DMS79 (cell line): ENCODE measurements around the gene OR4S1.
"Not testable (repeated sequence)": the region's sequence is repeated elsewhere in the genome, so short reads cannot be mapped to it uniquely, and the experiment has no call there.

ENCODE experiments used
- DNase-seq: peaks from one replicate; lab custom pipeline; 2025; lab: John Stamatoyannopoulos, UW

The OR4S1 gene, protein sequence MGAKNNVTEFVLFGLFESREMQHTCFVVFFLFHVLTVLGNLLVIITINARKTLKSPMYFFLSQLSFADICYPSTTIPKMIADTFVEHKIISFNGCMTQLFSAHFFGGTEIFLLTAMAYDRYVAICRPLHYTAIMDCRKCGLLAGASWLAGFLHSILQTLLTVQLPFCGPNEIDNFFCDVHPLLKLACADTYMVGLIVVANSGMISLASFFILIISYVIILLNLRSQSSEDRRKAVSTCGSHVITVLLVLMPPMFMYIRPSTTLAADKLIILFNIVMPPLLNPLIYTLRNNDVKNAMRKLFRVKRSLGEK

DNA sequence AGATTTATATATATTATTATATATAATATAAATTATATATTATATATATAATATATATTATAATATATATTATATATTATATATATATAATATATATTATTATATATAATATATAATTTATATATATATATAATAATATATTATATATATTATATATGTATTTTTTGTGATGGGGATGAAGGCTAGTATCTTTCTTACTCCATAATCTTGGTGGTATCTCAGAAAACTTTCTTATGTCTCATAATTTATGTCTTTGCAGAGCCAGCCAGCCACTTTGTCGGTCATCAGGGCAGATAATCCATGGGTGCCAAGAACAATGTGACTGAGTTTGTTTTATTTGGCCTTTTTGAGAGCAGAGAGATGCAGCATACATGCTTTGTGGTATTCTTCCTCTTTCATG, at the start of gene OR4S1:
OR4S1 (plus strand) TSS at position 301 of the 400 bp plus-strand sequence; CDS start at position 301, 0 bp downstream.
- DNase-seq, result no peak

DNA sequence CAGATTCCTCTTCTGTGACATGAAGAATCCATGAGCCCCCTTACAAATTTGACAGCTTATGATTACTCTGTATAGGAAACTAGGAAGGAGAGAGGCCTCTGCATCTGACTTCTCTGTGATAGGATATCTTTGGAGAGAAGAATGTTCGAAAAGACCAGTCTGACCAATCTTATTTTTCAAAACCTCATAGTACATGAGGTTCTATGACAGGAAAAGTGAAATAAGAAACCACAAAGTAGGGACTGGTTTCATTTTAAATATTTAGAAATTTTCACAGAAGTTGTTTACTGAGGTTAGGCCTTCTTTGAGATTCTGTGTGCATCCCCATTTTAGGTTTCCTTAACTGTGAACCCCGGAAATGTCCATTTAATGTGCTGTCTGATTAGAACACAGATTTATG, 44.4 kb upstream of the OR4S1 start:
- no peak for DNase-seq

DNA sequence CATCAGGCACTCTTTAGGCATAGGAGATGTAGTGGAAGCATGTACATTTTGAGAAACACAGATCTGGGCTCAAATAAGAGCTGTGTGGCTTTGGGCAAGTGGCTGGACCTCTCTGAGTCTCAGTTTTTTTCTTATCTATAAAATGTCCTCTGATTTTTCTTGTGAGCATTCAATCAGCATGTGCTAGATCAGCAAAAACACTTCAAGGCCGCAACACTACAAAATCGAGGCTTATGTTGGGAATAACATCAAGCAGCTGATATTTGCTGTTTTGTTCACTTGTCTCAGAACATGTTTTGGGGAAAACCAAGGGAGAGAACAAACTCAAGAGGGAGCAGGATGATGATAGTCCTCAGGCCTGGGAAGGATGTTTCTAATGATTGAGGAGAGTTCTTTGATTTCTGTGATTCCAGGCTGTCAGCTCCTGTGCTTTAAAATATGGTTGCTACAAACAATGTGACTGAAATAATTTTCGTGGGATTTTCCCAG, 42.6 kb upstream of the OR4S1 start, which contains the start of gene OR4X1:
OR4X1 (plus strand) TSS at position 439 of the 489 bp plus-strand sequence; CDS start at position 439, 0 bp downstream.
- no peak for DNase-seq

DNA sequence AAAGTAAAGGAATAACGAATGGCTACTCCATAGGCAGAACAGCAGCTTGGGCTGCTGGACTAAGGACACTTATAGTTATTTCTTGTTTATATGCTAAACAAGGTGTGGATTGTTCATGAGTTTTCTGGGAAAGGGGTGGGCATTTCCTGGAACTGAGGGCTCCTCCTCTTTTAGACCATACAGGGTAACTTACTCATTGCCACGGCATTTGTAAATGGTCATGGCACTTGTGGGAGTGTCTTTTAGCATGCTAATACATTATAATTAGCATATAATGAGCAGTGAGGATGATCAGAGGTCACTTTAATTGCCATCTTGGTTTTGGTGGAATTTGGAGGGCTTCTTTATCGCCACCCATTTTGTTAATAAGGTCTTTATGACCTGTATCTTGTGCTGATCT, 35.4 kb upstream of the OR4S1 start:
- DNase-seq, result no peak

DNA sequence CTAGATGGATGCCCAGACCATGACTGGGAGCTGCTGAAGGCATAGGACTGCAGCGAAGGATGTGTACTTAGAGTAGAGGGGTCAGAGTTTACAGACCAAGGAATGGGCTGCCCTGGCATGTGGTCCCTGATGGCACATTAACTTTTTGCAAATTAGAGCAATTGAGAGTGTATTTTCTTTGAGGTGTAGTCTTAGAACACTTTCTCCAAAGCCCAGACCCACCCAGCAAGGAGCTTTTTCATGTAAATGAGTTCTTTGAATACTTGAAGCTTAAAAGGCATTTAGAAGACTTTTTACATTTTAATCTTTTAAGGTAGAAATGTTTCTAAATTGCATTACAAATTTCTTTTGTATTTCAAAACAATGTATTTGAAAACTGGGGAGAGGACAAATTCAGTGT, 33.4 kb upstream of the OR4S1 start:
- no peak for DNase-seq

DNA sequence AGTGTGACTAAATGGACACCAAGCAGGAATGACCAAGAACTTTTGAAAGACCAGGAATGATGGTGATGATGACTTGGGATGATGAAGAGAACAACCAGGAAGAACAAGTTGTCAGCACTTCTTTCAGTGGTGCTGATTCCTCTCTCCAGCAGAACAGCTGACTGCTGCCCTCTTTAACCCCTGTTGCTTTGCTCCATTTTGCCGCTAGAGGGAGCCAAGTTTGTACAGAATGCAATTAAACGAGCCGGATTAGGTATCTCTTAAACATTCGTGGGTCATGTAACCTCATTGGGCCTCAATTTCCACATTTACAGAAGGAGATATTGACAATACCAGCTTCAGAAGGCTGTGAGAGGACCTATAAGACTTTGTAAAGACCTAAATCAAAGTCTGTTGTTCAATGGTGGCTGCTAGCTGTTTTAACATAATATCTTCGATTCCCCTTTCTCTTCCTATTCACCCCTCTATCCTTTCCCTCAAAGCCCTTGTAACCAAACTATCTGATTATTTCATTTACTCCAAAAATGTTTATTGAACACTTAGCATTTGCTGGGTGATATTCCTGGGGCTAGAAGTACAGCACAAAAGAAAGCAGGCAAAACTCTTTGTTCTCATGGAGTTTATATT, 1.9 kb downstream of the OR4S1 start:
- no peak for DNase-seq

DNA sequence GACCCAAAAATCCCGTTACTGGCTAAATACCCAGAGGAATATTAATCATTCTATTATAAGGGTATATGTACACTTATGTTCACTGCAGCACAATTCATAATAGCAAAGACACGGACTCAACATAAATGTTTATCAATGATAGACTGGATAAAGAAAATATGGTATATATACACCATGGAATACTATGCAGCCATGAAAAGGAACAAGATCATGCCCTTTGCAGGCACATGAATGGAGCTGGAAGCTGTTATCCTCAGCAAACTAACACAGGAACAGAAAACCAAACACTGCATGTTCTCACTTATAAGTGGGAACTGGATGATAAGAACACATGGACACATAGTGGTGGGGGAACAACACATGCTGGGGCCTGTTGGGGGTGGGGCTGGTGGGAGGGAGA, 7.6 kb downstream of the OR4S1 start:
- not testable (repeated sequence) for DNase-seq

DNA sequence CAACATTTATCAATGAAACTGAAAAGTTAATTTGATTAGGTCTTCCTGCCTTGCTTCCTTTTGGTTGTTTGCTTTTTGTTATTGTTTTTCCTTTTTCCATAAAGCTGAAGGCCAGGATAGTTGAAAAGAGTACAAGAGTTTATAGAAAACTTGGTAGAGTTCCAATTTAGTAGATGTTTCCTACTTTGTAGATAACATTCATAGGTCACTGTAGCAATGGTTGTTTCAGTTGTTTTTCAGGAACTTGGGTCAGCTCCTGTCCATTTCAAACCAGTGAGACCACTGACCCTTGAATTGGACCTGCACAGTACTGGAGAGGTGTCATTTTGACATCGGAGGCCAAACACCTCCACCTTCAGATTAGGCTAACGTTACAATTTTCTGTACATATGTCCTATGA, 13.8 kb downstream of the OR4S1 start:
- not testable (repeated sequence) for DNase-seq

DNA sequence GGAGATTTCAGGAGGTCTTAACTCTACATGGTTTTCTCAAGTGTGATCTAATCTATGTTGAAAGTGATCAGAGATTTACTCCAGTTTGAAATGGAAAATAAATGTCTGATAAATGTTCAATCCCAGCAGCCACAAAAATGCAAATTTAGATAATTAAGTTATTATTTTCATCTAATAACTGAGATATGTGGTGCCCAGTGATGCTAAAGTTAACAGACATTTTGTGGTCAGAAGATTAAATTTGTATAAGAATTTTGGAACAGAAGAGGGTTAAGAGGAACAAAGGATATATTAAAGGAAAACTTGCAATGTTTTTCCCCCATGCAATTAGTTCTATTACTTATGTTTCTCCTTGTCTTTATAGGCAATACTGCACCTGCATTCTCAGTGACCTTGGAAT, 18.6 kb downstream of the OR4S1 start, which contains the start of gene OR4C3:
OR4C3 (plus strand) TSS at position 301 of the 400 bp plus-strand sequence. CDS start 102 bp downstream, outside the sequence.
- not testable (repeated sequence) for DNase-seq

DNA sequence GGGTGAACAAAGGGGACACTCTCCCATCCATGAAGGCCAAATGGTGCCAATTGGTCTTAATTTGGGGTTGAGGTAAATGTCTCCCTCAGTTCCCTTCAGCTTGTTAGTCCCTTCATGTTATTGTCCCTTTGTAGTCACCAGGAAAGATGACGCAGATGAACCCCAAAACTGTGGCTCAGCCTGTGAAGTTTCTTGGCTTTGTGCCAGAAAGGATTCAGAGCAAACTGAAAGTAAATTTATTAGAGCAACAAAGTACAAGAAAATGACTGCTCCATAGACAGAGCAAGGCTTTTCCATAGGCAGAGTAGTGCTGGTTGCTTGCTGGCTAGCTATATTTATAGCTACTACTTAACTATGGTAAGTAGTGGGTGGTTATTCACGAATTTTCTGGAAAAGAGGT, 35.4 kb downstream of the OR4S1 start:
- no peak for DNase-seq

DNA sequence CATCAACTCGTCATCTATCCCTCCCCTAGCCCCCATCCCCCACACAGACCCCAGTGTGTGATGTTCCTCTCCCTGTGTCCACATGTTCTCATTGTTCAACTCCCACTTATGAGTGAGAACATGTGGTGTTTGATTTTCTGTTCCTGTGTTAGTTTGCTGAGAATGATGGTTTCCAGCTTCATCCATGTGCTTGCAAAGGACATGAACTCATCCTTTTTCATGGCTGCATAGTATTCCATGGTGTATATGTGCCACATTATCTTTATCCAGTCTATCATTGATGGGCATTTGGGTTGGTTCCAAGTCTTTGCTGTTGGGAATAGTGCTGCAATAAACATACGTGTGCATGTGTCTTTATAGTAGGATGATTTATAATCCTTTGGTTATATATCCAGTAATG, 36.5 kb downstream of the OR4S1 start:
- DNase-seq, result not testable (repeated sequence)

DNA sequence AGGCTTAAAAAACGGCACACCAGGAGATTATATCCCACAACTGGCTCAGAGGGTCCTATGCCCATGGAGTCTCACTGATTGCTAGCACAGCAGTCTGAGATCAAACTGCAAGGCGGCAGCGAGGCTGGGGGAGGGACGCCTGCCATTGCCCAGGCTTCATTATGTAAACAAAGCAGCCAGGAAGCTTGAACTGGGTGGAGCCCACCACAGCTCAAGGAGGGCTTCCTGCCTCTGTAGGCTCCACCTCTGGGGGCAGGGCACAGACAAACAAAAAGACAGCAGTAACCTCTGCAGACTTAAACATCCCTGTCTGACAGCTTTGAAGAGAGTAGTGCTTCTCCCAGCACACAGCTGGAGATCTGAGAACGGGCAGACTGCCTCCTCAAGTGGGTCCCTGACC, 40.3 kb downstream of the OR4S1 start:
- not testable (repeated sequence) for DNase-seq

DNA sequence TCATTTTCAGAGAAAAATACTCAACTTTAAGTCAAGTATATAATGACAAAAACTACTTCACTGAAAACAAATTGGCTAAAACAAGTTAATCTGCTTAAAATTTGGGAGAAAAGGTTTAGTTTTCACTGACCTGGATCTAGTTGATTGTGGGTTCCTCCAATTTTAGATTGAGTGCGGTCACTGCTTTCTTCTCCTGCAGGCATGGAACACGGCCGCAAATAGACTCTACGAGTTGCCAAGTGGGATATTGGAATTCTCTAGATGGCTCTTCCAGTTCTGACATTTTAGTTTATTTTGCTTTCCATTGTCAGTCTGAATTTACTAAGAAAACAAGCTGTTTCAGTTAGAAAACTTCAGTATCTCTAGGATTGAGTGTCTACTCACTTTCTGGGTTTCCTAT, 48.0 kb downstream of the OR4S1 start:
- no peak for DNase-seq

DNA sequence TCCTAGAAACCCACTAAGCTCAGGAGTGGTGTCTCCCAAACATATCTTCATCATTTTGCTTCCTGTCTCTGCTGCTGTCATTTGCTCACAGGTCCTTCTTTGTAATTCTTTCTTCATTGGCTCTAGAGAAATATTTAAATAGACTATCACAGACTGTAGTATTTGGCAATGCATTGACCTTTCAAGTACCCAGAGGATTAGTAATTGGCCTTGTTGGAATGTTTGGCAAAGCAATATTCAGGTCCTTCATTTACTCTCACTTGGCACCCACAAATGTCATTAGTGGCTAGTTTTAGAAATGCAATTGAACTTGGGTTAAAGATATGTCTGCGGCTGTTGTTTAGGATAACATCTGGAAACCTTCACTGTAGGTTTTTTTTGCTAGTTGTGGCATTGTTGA, 48.7 kb downstream of the OR4S1 start:
- no peak for DNase-seq
